Measurements from ENCODE around the gene FHOD1. TPM values are rescaled to one million over a fixed set of nuclear protein-coding genes. Genes with fewer than 3 reads are reported as not detected.

Gene FHOD1
- total and polyA plus RNA-seq, 9 of the 15 experiments (the other 6 are each of a cell fraction or from before 2014, with no cell fraction given): 18.7 to 126 (median 32.3) TPM

DNA sequence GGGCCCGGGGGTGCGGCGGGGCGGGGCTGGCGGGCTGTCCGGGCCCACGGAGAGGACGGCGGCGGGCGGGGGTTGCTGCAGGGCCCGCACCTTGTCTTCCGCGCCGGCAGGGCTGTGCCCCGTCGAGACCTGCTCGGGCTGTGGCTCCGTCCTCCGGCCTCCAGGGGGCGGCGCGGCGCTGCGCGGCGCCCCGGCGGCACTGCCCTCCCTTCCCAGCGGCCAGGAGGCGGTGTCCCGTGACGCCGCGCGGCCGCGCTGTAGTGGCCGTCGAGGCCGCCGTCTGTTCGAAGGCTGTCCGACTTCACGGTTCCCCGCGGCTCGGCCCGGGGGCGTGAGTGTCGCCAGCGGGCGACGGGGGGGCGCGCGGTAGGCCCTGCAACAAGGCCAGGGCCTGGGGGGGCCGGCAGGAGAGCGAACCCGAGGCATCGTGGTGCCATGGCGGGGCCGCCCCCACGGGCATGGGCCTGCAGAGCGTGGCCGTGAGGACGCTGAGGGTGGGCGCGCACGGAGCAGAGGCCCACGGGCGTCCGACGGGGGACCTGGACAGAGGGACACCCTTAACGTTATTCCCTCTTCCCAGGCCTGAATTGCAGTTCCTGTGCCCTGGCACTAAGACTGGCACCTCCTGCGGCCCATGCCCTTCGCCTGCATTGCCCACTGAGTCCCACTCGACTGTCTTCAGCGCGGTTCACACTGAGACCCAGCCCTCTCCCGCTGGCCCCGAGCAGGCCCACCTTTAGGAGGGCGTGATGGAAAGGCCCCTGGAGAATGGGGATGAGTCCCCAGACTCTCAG lies 32.2 kb upstream of the FHOD1 start, which contains the start of gene PLEKHG4 (continued):
- TF ChIP-seq TOE1 (IDR thresholded peaks at IDR 0.05; ENCODE audit: borderline replicate concordance) (peak; percentile 84; the same call in 1 of the 2 replicates), TOE1 (CRISPR knock-in tag; IDR thresholded peaks at IDR 0.05; ENCODE audit: borderline replicate concordance, low read depth) (no peak), CBFA2T3 (IDR thresholded peaks at IDR 0.05) (no peak), ZBTB1 (CRISPR knock-in tag; IDR thresholded peaks at IDR 0.05; ENCODE audit: borderline replicate concordance, low read depth) (no peak), ETS2 (tag; IDR thresholded peaks at IDR 0.05; ENCODE audit: borderline replicate concordance, poor library complexity, severe bottlenecking) (no peak), HMGN3 (IDR thresholded peaks at IDR 0.05; ENCODE audit: borderline replicate concordance, extremely low read depth, insufficient read length, low read depth, low read length) (peak; percentile 93), MTF1 (CRISPR knock-in tag; IDR thresholded peaks at IDR 0.05; ENCODE audit: borderline replicate concordance) (no peak), ZNF165 (CRISPR knock-in tag; IDR thresholded peaks at IDR 0.05; ENCODE audit: borderline replicate concordance) (no peak), RBFOX2 (IDR thresholded peaks at IDR 0.05; ENCODE audit: low read depth, low read length) (peak; percentile 86), DMBX1 (CRISPR knock-in tag; IDR thresholded peaks at IDR 0.05; ENCODE audit: borderline replicate concordance) (peak; percentile 65; the same call in 1 of the 2 replicates), POLR2AphosphoS5 (IDR thresholded peaks at IDR 0.05; ENCODE audit: control insufficient read depth, insufficient read depth, low read depth, low read length) (peak; percentile 52; the same call in 1 of the 2 replicates), SIN3B (IDR thresholded peaks at IDR 0.05; ENCODE audit: low read depth) (peak; percentile 70; the same call in 1 of the 2 replicates), GATAD2A (IDR thresholded peaks at IDR 0.05) (peak; percentile 71; the same call in 1 of the 2 replicates), PML (IDR thresholded peaks at IDR 0.05; ENCODE audit: low read length) (no peak; the same call in 1 of the 2 replicates), SPI1 (IDR thresholded peaks at IDR 0.05; ENCODE audit: borderline replicate concordance, low read depth, low read length) (no peak), PHF20 (IDR thresholded peaks at IDR 0.05; ENCODE audit: partially characterized antibody) (peak; percentile 90), RAD21 (CRISPR knock-in tag; conservative IDR thresholded peaks at IDR 0.05 in 1 of 2, IDR thresholded peaks at IDR 0.05 in 1 of 2) (peak; percentile 78 to 88), KLF10 (CRISPR knock-in tag; IDR thresholded peaks at IDR 0.05) (no peak), ZNF133 (CRISPR knock-in tag; IDR thresholded peaks at IDR 0.05) (no peak), RBM22 (IDR thresholded peaks at IDR 0.05; ENCODE audit: low read depth, low read length, poor library complexity, severe bottlenecking) (peak; percentile 91)
- TF ChIP-seq, protein P1, sequence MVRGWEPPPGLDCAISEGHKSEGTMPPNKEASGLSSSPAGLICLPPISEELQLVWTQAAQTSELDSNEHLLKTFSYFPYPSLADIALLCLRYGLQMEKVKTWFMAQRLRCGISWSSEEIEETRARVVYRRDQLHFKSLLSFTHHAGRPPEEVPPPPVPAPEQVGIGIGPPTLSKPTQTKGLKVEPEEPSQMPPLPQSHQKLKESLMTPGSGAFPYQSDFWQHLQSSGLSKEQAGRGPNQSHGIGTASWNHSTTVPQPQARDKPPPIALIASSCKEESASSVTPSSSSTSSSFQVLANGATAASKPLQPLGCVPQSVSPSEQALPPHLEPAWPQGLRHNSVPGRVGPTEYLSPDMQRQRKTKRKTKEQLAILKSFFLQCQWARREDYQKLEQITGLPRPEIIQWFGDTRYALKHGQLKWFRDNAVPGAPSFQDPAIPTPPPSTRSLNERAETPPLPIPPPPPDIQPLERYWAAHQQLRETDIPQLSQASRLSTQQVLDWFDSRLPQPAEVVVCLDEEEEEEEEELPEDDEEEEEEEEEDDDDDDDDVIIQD (CRISPR knock-in tag; IDR thresholded peaks at IDR 0.05): peak; percentile 55; the same call in 1 of the 2 replicates
- TF ChIP-seq, protein P2, sequence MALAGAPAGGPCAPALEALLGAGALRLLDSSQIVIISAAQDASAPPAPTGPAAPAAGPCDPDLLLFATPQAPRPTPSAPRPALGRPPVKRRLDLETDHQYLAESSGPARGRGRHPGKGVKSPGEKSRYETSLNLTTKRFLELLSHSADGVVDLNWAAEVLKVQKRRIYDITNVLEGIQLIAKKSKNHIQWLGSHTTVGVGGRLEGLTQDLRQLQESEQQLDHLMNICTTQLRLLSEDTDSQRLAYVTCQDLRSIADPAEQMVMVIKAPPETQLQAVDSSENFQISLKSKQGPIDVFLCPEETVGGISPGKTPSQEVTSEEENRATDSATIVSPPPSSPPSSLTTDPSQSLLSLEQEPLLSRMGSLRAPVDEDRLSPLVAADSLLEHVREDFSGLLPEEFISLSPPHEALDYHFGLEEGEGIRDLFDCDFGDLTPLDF (CRISPR knock-in tag; IDR thresholded peaks at IDR 0.05): 0 out of 2 replicates have a peak, but pooled peaks have one; percentile 14
- TF ChIP-seq, protein P3, sequence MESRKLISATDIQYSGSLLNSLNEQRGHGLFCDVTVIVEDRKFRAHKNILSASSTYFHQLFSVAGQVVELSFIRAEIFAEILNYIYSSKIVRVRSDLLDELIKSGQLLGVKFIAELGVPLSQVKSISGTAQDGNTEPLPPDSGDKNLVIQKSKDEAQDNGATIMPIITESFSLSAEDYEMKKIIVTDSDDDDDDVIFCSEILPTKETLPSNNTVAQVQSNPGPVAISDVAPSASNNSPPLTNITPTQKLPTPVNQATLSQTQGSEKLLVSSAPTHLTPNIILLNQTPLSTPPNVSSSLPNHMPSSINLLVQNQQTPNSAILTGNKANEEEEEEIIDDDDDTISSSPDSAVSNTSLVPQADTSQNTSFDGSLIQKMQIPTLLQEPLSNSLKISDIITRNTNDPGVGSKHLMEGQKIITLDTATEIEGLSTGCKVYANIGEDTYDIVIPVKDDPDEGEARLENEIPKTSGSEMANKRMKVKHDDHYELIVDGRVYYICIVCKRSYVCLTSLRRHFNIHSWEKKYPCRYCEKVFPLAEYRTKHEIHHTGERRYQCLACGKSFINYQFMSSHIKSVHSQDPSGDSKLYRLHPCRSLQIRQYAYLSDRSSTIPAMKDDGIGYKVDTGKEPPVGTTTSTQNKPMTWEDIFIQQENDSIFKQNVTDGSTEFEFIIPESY (CRISPR knock-in tag; IDR thresholded peaks at IDR 0.05): peak; percentile 44; the same call in 1 of the 2 replicates

Data from K562 (cell line).